T follicular helper cell (primary cell): Measurements from ENCODE around the gene SND1.
"Not testable (repeated sequence)": the region's sequence is repeated elsewhere in the genome, so short reads cannot be mapped to it uniquely, and the experiment has no call there.

Experiments used
- DNase-seq: peaks from one replicate; pipeline ENCODE4 v3.0.0-alpha.2; 2020; ENCODE audit warnings: low read depth

SND1 gene

DNA sequence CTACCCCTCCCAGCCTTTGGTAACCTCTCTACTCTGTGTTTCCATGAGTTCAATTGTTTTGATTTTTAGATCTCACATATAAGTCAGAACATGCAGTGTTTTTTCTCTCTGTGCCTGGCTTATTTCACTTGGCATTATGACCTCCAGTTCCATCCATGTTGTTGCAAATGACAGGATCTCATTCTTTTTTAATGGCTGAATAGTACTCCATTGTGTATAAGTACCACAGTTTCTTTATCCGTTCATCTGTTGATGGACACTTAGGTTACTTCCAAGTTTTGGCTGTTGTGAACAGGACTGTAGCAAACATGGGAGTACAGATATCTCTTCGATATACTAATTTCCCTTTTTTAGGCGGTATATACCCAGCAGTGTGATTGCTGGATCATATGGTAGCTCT, 237.7 kb downstream of the SND1 start:
- DNase-seq = no peak

DNA sequence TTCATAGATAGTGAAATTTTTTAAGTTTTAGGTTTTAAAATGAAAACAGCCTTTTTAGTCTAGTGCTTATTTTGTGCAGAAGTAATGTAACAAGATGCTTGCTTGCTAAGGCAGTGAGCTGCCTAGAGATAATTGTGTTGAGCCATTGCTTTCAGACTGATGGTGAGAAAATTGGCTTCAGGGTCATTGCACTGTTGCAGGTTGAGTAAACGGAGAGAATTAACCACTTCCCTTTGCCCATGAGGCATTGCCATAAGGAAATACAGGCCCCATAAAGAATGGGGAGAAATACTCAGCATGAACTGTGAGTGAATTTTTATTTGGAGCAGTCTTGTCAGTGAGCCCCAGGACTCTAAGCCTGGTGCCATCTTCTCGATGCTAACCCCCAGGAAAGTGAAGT, 238.7 kb downstream of the SND1 start:
- DNase-seq = no peak

DNA sequence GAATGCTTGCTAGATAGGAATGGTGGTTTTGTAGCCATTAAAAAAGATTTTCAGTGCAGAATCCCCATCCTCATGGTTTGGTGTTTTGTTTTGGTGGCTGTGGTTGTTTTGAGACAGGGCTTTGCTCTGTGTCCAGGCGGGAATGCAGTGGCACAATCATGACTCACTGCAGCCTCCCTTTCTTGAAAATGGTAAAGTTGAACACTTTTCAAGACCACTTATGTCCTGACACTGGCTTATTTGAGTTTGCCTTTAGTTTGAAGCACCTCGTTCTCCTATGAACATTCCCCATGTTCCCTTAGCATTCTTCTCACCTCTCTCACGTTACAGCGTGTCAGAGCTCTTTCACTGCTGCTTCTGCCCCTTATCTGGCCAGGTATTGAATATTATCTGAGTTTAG, 239.2 kb downstream of the SND1 start:
- DNase-seq = no peak

GRCh38 chr7:127891854-127892438, 240.0 kb downstream of the SND1 start:
- no peak for DNase-seq

- DNase-seq = no peak
These were observed 240.7 kb downstream of the SND1 start for GRCh38 chr7:127892488-127893314.

GRCh38 chr7:127893547-127893946, 241.6 kb downstream of the SND1 start:
- DNase-seq = no peak

- DNase-seq = no peak
These were observed 242.6 kb downstream of the SND1 start for GRCh38 chr7:127894588-127894987.

DNA sequence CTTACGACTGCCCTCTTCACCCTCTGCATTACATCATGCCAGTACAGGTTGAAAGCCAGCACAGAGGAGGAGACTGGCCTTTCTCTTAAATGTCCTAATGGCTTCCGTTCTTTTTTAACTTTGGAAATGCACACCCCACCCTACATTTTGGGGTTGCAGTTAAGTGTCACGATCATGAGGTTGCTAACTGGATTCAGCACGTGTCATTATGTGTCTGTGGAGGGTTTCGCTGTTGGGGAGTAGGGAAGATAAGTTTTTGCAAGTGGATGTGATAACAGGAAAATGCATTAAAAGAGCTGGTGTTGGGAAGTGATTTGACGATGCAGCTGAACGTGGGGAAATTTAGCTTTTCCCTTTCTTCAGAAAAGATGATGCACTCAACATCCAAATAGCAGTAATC, 243.4 kb downstream of the SND1 start:
- DNase-seq = no peak

DNA sequence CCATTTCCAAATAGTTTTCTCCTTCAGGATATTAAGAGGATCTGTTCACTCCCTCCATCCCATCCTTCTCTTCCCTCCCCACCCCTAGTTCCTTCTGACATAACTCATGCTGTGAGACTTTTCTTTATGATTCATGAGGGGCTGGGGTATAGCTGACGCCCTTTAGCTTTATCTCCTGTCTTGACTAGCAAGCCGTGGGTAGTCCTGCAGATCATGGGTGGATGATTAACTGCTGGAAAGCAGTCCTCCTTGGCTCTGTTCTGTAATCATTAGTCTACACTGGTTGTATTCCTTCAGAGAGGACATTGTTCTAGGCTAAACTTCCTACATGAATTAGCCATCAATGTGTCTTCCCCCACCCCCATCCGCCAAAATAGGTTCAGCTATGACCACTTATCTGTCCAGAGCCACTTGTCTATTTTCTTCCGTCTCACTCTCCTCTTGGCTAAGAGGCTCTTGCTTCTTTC, 243.9 kb downstream of the SND1 start:
- no peak for DNase-seq

GRCh38 chr7:127896659-127897058, 244.7 kb downstream of the SND1 start:
- no peak for DNase-seq

- DNase-seq = no peak
These were observed 245.9 kb downstream of the SND1 start for GRCh38 chr7:127897704-127898454.

- DNase-seq = no peak
These were observed 247.4 kb downstream of the SND1 start for GRCh38 chr7:127899411-127899810.

GRCh38 chr7:127900141-127900540, 248.1 kb downstream of the SND1 start:
- no peak for DNase-seq

- DNase-seq = no peak
These were observed 249.0 kb downstream of the SND1 start for GRCh38 chr7:127900732-127901685.

DNA sequence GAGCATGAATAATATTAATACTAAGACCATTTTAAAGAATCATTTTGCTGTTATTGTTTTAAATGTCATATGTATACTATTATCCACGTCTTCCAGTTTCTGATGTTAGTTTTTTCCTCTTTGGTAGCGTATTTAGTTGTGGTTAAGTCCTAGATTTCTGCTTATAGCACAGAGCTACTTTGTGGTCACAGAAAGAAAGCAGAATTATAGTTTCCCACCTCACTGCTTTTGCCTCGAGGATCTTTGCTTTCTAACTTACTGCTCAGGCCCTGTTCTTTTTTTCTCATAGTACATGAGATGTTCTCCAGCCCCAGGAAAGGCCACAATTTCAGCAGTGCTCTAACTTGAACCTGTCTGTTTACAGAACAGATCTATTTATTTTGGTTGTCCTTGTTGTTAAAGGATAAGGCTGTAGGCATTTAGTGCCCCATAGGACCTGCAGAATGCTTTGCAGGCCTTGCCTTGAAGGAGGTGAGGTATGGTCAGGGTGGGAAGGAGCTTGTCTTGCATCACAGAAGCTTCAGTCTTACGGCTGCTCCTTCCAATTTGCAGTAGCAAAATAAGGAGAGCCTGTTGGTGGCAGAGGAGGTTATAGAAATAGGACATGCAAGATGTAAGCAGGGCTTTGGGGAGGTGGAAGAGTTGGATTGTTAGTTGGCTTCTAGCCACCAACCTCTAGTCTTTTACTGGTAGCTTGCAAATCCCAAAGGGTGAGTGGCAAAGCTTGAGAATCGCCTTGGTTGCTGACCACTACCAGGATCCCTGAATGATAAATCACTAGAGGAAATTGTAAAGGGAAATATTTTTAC, 250.1 kb downstream of the SND1 start:
- no peak for DNase-seq

DNA sequence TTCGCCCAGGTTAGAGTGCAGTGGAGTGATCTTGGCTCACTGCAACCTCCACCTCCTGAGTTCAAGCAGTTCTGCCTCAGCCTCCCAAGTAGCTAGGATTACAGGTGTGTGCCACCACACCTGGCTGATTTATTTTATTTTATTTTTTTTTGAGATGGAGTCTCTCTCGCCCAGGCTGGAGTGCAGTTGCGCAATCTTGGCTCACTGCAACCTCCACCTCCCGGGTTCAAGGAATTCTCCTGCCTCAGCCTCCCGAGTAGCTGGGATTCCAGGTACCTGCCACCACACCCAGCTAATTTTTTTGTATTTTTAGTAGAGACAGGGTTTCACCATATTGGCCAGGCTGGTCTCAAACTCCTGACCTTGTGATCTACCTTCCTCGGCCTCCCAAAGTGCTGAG, 250.8 kb downstream of the SND1 start:
- not testable (repeated sequence) for DNase-seq

- DNase-seq = no peak
These were observed 252.1 kb downstream of the SND1 start for GRCh38 chr7:127903892-127904669.

DNA sequence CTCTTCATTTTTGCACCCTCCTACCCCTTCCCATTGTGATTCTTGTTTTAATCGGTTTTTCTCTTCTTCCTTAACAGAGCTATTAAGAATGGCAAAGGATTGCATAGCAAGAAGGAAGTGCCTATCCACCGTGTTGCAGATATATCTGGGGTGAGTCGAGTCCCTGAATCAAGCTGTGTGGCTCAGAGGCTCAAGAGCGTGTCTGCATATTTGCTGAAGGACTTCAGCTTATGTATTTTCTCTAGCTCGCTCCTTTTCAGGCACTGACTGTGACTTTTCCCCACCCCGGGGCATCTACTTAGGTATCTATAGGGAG, 252.6 kb downstream of the SND1 start:
- no peak for DNase-seq

- DNase-seq = no peak
These were observed 253.0 kb downstream of the SND1 start for GRCh38 chr7:127905021-127905420.
